IMR-90 (cell line): ENCODE measurements around the gene PRKCG. TPM values are rescaled to one million over a fixed set of nuclear protein-coding genes. Genes with fewer than 3 reads are reported as not detected.

ENCODE experiments used
- ATAC-seq: fragments of 200-7000 bp; cut with Tn5 transposase; 2 replicates; pipeline ENCODE4 v1.9.1; 2020; ENCODE audit warnings: low read depth, mild to moderate bottlenecking, moderate library complexity
- BruUV-seq: library from RNA; stranded (reverse); fragments of 400-500 nt; replicated peaks from 2 replicates; lab custom pipeline; 2021; lab: Mats Ljungman, UMichigan
- CTCF ChIA-PET: fragments of 300-600 bp; formaldehyde crosslinking; extraction: SDS; loops from one replicate; lab custom pipeline; 2021; ENCODE audit warnings: antibody characterized with exemption; lab: Yijun Ruan, JAX
- POLR2A ChIA-PET: fragments of 300-600 bp; sonication (Branson Sonifier 250); formaldehyde crosslinking; loops from one replicate; lab custom pipeline; 2022; ENCODE audit warnings: antibody characterized with exemption; ENCODE audit not compliant: unreplicated experiment; lab: Charles Lee
- DNase-seq: peaks from one replicate; pipeline ENCODE4 v3.0.0; 2013
- H2AFZ ChIP-seq: replicated peaks from 2 replicates; pipeline ENCODE3; 2013; ENCODE audit warnings: low read length, mild to moderate bottlenecking; ENCODE audit not compliant: poor library complexity
- H2AK5ac ChIP-seq: 2 replicates; pipeline ENCODE4 v1.6.1; 2013; ENCODE audit warnings: low read depth, low read length, inconsistent platforms
- H2AK9ac ChIP-seq: replicated peaks from 2 replicates; pipeline ENCODE3; 2013; ENCODE audit warnings: mild to moderate bottlenecking, low read depth, low read length, moderate library complexity; ENCODE audit not compliant: poor library complexity
- H2BK120ac ChIP-seq: 2 replicates; pipeline ENCODE4 v1.6.1; 2013; ENCODE audit warnings: low read depth, low read length, inconsistent platforms
- H2BK15ac ChIP-seq: 3 replicates; pipeline ENCODE4 v1.6.1; 2013; ENCODE audit warnings: low read depth, low read length, inconsistent platforms
- H2BK20ac ChIP-seq: 2 replicates; pipeline ENCODE4 v1.6.1; 2013; ENCODE audit warnings: low read depth, mild to moderate bottlenecking, inconsistent platforms, low read length, moderate library complexity
- H2BK5ac ChIP-seq: 2 replicates; pipeline ENCODE4 v1.6.1; 2013; ENCODE audit warnings: mild to moderate bottlenecking, low read depth, low read length, inconsistent platforms; ENCODE audit not compliant: poor library complexity, severe bottlenecking
- H3K14ac ChIP-seq: replicated peaks from 2 replicates; pipeline ENCODE4 v1.6.1; 2013; ENCODE audit warnings: low read depth, low read length, inconsistent platforms
- H3K18ac ChIP-seq: 2 replicates; pipeline ENCODE4 v1.6.1; 2013; ENCODE audit warnings: low read depth, low read length, control low read depth
- H3K23ac ChIP-seq: 2 replicates; pipeline ENCODE4 v1.6.1; 2013; ENCODE audit warnings: low read depth, low read length, inconsistent platforms
- H3K27ac ChIP-seq: 2 replicates; pipeline ENCODE4 v1.5.1; 2013; ENCODE audit warnings: mild to moderate bottlenecking, control low read depth, low read length; ENCODE audit not compliant: insufficient read depth
- H3K27me3 ChIP-seq: 2 replicates; pipeline ENCODE4 v1.6.1; 2013; ENCODE audit warnings: low read length; ENCODE audit not compliant: control insufficient read depth, insufficient read depth
- H3K36me3 ChIP-seq: 2 replicates; pipeline ENCODE4 v1.6.1; 2013; ENCODE audit warnings: low read length, mixed read lengths; ENCODE audit not compliant: control insufficient read depth, insufficient read depth
- H3K4ac ChIP-seq: 2 replicates; pipeline ENCODE4 v1.6.1; 2013; ENCODE audit warnings: low read depth, low read length, inconsistent platforms
- H3K4me1 ChIP-seq: 2 replicates; pipeline ENCODE4 v1.6.1; 2013; ENCODE audit warnings: low read length, mixed read lengths; ENCODE audit not compliant: control insufficient read depth, insufficient read depth
- H3K4me2 ChIP-seq: 2 replicates; pipeline ENCODE4 v1.6.1; 2013; ENCODE audit warnings: low read depth, mild to moderate bottlenecking, control low read depth, low read length, moderate library complexity
- H3K4me3 ChIP-seq: 2 replicates; pipeline ENCODE4 v1.5.1; 2013; ENCODE audit warnings: low read depth, mild to moderate bottlenecking, control low read depth, low read length, moderate library complexity; ENCODE audit not compliant: insufficient read depth
- H3K56ac ChIP-seq: 2 replicates; pipeline ENCODE4 v1.6.1; 2013; ENCODE audit warnings: low read length, inconsistent platforms; ENCODE audit not compliant: insufficient read depth; ENCODE audit errors: extremely low read depth
- H3K79me1 ChIP-seq, 2 experiments: 2 replicates each; pipeline ENCODE4 v1.6.1; 2013; ENCODE audit warnings: low read length in 2 of 2, inconsistent platforms in 1 of 2, low read depth in 1 of 2
- H3K9ac ChIP-seq: 2 replicates; pipeline ENCODE4 v1.6.1; 2013; ENCODE audit warnings: low read depth, low read length, control low read depth
- H3K9me1 ChIP-seq: 2 replicates; pipeline ENCODE4 v1.6.1; 2013; ENCODE audit warnings: low read length, inconsistent platforms; ENCODE audit not compliant: insufficient read depth
- H3K9me3 ChIP-seq: 2 replicates; pipeline ENCODE4 v1.6.1; 2013; ENCODE audit warnings: low read length; ENCODE audit not compliant: control insufficient read depth, insufficient read depth
- H4K20me1 ChIP-seq: 2 replicates; pipeline ENCODE4 v1.6.1; 2013; ENCODE audit warnings: low read length, inconsistent platforms; ENCODE audit not compliant: insufficient read depth
- H4K5ac ChIP-seq: 2 replicates; pipeline ENCODE4 v1.6.1; 2013; ENCODE audit warnings: mild to moderate bottlenecking, low read depth, low read length, control low read depth
- H4K8ac ChIP-seq, 2 experiments: 2 replicates each; pipeline ENCODE4 v1.6.1; 2013; ENCODE audit warnings: low read depth in 2 of 2, low read length in 2 of 2, control low read depth in 1 of 2, inconsistent platforms in 1 of 2
- H4K91ac ChIP-seq: 2 replicates; pipeline ENCODE4 v1.6.1; 2013; ENCODE audit warnings: low read depth, low read length, inconsistent platforms; ENCODE audit not compliant: insufficient read depth
- POLR2A ChIP-seq: IDR thresholded peaks from 2 replicates; pipeline ENCODE4 v1.6.1; 2012; ENCODE audit warnings: mild to moderate bottlenecking, low read depth, low read length
- RFX5 ChIP-seq: IDR thresholded peaks from 2 replicates; pipeline ENCODE4 v1.8.0; 2012; ENCODE audit warnings: low read depth, mild to moderate bottlenecking, low read length, moderate library complexity
- WGBS, 2 experiments: methylation state at CpG; one replicate each; pipeline versions ENCODE4 v1.1.5 to v1.1.7; 2013; ENCODE audit warnings: missing lambda C conversion rate in 2 of 2; ENCODE audit not compliant: insufficient read length in 1 of 2; ENCODE audit errors: extremely low coverage in 2 of 2; 5-methylcytosine and 5-hydroxymethylcytosine counted together
- dilution Hi-C: fragments of 300-500 bp; cut with HindIII; formaldehyde crosslinking; loops from one replicate; pipeline ENCODE4 v1.14.3; 2018; ENCODE audit warnings: low sequenced_read_pairs; ENCODE audit not compliant: unreplicated experiment
- in situ Hi-C: fragments of 300-500 bp; cut with MboI; formaldehyde crosslinking; loops from 3 replicates; pipeline ENCODE4 v1.14.3; 2019; ENCODE audit warnings: low sequenced_read_pairs, inconsistent platforms, mixed read lengths
- intact Hi-C: fragments of 100-400 bp; cut with micrococcal nuclease; formaldehyde crosslinking; loops from 2 replicates; pipeline ENCODE4 v1.10.0; 2022
- polyA plus RNA-seq, 3 experiments: library from polyadenylated mRNA; depleted of rRNA; stranded (reverse); fragments of >200 nt; gene quantifications; 2 replicates each; pipeline ENCODE4 v1.2.3, GENCODE V29; 2012; ENCODE audit warnings: low replicate concordance in 1 of 3
- total RNA-seq: library from RNA; depleted of rRNA; stranded (reverse); fragments of >200 nt; gene quantifications from 2 replicates; pipeline ENCODE4 v1.2.3, GENCODE V29; 2012
- TF ChIP-seq, protein P1 (sequence below): fragments of 150-350 bp; IDR thresholded peaks from 2 replicates; pipeline ENCODE4 v1.6.1; 2016; ENCODE audit warnings: low read depth, mild to moderate bottlenecking, low read length, moderate library complexity, borderline replicate concordance

PRKCG gene
- total and polyA plus RNA-seq, 2 of the 4 experiments (the other 2 are of a cell fraction), result not detected

DNA sequence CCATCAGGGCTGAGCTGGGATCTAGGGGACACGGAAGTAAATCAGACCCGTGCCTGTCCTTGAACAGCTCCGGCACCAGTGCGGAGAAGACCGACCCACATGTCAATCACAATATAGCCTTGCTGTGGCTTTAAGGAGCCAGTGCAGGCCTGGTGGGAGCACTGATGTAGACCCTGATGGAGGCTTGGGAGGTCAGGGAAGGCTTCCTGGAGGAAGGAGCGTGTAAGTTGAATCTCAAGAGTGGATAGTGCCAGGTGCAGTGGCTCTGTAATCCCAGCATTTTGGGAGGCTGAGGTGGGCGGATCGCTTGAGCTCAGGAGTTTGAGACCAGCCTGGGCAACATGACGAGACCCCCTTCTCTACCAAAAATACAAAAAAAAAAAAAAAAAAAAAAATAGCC, 70.0 kb downstream of the PRKCG start:
- H3K27ac ChIP-seq, result no peak overlapping the region
- H2AFZ ChIP-seq, result no peak overlapping the region
- H3K9me1 ChIP-seq, result no peaks in the 10 kb centered on the region
- no peaks in the 10 kb centered on the region for H3K4me1 ChIP-seq
- no peak overlapping the region for H2AK5ac ChIP-seq
- no peaks in the 10 kb centered on the region; the same call in 1 of the 2 replicates for H3K9me3 ChIP-seq
- no peak overlapping the region for H3K14ac ChIP-seq
- H2BK120ac ChIP-seq, result no peak overlapping the region
- no peak overlapping the region for H2BK15ac ChIP-seq
- H3K4me3 ChIP-seq, result no peak overlapping the region
- no peak overlapping the region for H3K4me2 ChIP-seq
- no peaks in the 10 kb centered on the region for H4K20me1 ChIP-seq
- no peak overlapping the region for H3K56ac ChIP-seq
- no CpG with 5 or more reads among the region's 9 CpGs for WGBS, 2 experiments
- no peak overlapping the region for H3K9ac ChIP-seq
- H4K91ac ChIP-seq, result no peak overlapping the region
- H2BK5ac ChIP-seq, result no peak overlapping the region
- H3K36me3 ChIP-seq, result no peaks in the 10 kb centered on the region
- no peak overlapping the region for H3K23ac ChIP-seq
- ChIA-PET POLR2A (no interaction called here), CTCF (no interaction called here)
- H2AK9ac ChIP-seq, result no peak overlapping the region
- no peaks in the 10 kb centered on the region for H3K79me1 ChIP-seq
- intact Hi-C loops, result no loop called here
- H3K4ac ChIP-seq, result no peak overlapping the region
- H4K5ac ChIP-seq, result no peak overlapping the region
- in situ Hi-C loops, result no loop called here
- BruUV-seq, result no TSS peak
- H3K18ac ChIP-seq, result no peak overlapping the region
- DNase-seq (no peak), ATAC-seq (no peak)
- H4K8ac ChIP-seq, result no peak overlapping the region
- dilution Hi-C loops, result no loop called here
- no peak overlapping the region for H2BK20ac ChIP-seq
- TF ChIP-seq, protein P1, sequence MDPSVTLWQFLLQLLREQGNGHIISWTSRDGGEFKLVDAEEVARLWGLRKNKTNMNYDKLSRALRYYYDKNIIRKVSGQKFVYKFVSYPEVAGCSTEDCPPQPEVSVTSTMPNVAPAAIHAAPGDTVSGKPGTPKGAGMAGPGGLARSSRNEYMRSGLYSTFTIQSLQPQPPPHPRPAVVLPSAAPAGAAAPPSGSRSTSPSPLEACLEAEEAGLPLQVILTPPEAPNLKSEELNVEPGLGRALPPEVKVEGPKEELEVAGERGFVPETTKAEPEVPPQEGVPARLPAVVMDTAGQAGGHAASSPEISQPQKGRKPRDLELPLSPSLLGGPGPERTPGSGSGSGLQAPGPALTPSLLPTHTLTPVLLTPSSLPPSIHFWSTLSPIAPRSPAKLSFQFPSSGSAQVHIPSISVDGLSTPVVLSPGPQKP, result no peak
- TF ChIP-seq POLR2A (no peak), RFX5 (no peak)
- H3K27me3 ChIP-seq, result peaks cover 3% of the 10 kb centered on the region
